Vagina (tissue), 2 donors: ENCODE results near the gene FAM162B. TPM values are rescaled to one million over a fixed set of nuclear protein-coding genes. Genes with fewer than 3 reads are reported as not detected.
"Not testable (repeated sequence)": the region's sequence is repeated elsewhere in the genome, so short reads cannot be mapped to it uniquely, and the experiment has no call there.

Source experiments
- DNase-seq, 2 donors: peaks; one replicate each; pipeline ENCODE4 v3.0.0-alpha.2; 2017; ENCODE audit errors: extremely low spot score in 2 of 2
- H3K27ac ChIP-seq: fragments of 200-600 bp; sonication (generic); one replicate; pipeline ENCODE4 v1.5.1; 2019
- H3K27me3 ChIP-seq: fragments of 200-600 bp; sonication (generic); one replicate; pipeline ENCODE4 v1.5.1; 2019
- H3K36me3 ChIP-seq, 2 donors: fragments of 200-600 bp; sonication (generic); one replicate each; pipeline ENCODE4 v1.5.1; 2017 to 2019
- H3K4me1 ChIP-seq: fragments of 200-600 bp; sonication (generic); one replicate; pipeline ENCODE4 v1.5.1; 2019
- H3K4me3 ChIP-seq, 2 donors: fragments of 200-600 bp; sonication (generic); 1 replicate in 1 of 2; 2 replicates in 1 of 2; pipeline ENCODE4 v1.5.1; 2016 to 2019
- H3K9me3 ChIP-seq: fragments of 200-600 bp; sonication (generic); one replicate; pipeline ENCODE4 v1.5.1; 2019
- POLR2A ChIP-seq, 2 donors: fragments of 450-650 bp; IDR thresholded peaks; one replicate each; pipeline ENCODE4 v1.6.1; 2017; ENCODE audit warnings: antibody characterized with exemption in 2 of 2, mild to moderate bottlenecking in 2 of 2, moderate library complexity in 2 of 2
- POLR2AphosphoS5 ChIP-seq, 2 donors: sonication (generic); formaldehyde crosslinking; IDR thresholded peaks; one replicate each; pipeline ENCODE4 v1.9.0; 2017; ENCODE audit warnings: antibody characterized with exemption in 2 of 2, mild to moderate bottlenecking in 2 of 2, low read depth in 1 of 2; ENCODE audit not compliant: insufficient read depth in 1 of 2
- intact Hi-C: fragments of 100-400 bp; cut with DNase I; formaldehyde crosslinking; loops from one replicate; pipeline ENCODE4 v1.15.1; 2023
- total RNA-seq: library from RNA; depleted of rRNA; stranded (reverse); fragments of >200 nt; gene quantifications from one replicate; pipeline ENCODE4 v1.2.3, GENCODE V29; 2016
- TF ChIP-seq, protein P1 (sequence below), 3 experiments: fragments of 450-650 bp in 2 of 3; fragments of 200-600 bp in 1 of 3; sonication (generic) in 1 of 3; IDR thresholded peaks; one replicate each; pipeline ENCODE4 v1.5.1; 2017 to 2019; ENCODE audit warnings: antibody characterized with exemption in 3 of 3, mild to moderate bottlenecking in 2 of 3, moderate library complexity in 2 of 3

FAM162B gene
- total RNA-seq, 1 donor from 2014 or later: 19.6 TPM

GRCh38 chr6:116762235-116762634 lies 3.3 kb downstream of the FAM162B start:
- Histone ChIP-seq H3K4me3 (no peak overlapping the region), H3K9me3 (no peaks in the 10 kb centered on the region), H3K36me3 (no peaks in the 10 kb centered on the region), H3K27ac (no peak overlapping the region), H3K27me3 (peaks cover 6% of the 10 kb centered on the region), H3K4me1 (peaks cover 16% of the 10 kb centered on the region)
- no peak for DNase-seq
- TF ChIP-seq POLR2A (IDR thresholded peaks at IDR 0.05) (no peak), POLR2AphosphoS5 (IDR thresholded peaks at IDR 0.05; ENCODE audit: insufficient read depth in 1 of 2, low read depth in 1 of 2) (no peak)
- TF ChIP-seq, protein P1, sequence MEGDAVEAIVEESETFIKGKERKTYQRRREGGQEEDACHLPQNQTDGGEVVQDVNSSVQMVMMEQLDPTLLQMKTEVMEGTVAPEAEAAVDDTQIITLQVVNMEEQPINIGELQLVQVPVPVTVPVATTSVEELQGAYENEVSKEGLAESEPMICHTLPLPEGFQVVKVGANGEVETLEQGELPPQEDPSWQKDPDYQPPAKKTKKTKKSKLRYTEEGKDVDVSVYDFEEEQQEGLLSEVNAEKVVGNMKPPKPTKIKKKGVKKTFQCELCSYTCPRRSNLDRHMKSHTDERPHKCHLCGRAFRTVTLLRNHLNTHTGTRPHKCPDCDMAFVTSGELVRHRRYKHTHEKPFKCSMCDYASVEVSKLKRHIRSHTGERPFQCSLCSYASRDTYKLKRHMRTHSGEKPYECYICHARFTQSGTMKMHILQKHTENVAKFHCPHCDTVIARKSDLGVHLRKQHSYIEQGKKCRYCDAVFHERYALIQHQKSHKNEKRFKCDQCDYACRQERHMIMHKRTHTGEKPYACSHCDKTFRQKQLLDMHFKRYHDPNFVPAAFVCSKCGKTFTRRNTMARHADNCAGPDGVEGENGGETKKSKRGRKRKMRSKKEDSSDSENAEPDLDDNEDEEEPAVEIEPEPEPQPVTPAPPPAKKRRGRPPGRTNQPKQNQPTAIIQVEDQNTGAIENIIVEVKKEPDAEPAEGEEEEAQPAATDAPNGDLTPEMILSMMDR (IDR thresholded peaks at IDR 0.05): no peak
- intact Hi-C loops: no loop called here

GRCh38 chr6:116761779-116762178 lies 3.7 kb downstream of the FAM162B start:
- intact Hi-C loops: no loop called here
- no peaks in the 10 kb centered on the region for H3K36me3 ChIP-seq
- H3K4me3 ChIP-seq: no peak overlapping the region
- DNase-seq: no peak
- peaks cover 6% of the 10 kb centered on the region for H3K27me3 ChIP-seq
- H3K4me1 ChIP-seq: peaks cover 16% of the 10 kb centered on the region
- no peak for TF ChIP-seq POLR2AphosphoS5 (IDR thresholded peaks at IDR 0.05; ENCODE audit: insufficient read depth in 1 of 2, low read depth in 1 of 2)
- TF ChIP-seq, protein P1 (IDR thresholded peaks at IDR 0.05): no peak
- TF ChIP-seq POLR2A (IDR thresholded peaks at IDR 0.05): no peak
- H3K27ac ChIP-seq: no peak overlapping the region
- no peaks in the 10 kb centered on the region for H3K9me3 ChIP-seq

DNA sequence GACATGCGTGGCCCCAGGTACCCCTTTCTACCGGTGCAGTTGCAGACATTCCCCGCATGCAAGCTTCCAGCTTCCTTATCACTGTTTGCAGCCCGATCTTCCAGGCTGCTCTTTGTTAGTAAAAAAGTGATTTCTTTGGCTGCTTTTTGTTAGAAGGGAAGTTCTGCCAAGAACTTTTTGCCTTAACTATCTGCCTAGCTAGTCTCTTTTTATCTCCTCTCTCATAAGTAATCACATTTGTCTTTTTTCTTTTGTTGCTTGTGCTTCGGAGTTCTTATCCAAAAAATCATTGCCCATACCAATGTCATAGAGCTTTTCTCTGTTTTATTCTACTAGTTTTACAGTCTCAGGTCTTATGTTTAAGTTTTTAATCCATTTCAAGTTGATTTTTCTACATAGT lies 20.3 kb downstream of the FAM162B start:
- H3K4me1 ChIP-seq: no peaks in the 10 kb centered on the region
- H3K9me3 ChIP-seq: no peaks in the 10 kb centered on the region
- no peaks in the 10 kb centered on the region for H3K36me3 ChIP-seq
- TF ChIP-seq, protein P1 (IDR thresholded peaks at IDR 0.05): no peak
- TF ChIP-seq POLR2AphosphoS5 (IDR thresholded peaks at IDR 0.05; ENCODE audit: insufficient read depth in 1 of 2, low read depth in 1 of 2) (no peak), POLR2A (IDR thresholded peaks at IDR 0.05) (no peak)
- H3K27me3 ChIP-seq: no peaks in the 10 kb centered on the region
- no peak overlapping the region for H3K27ac ChIP-seq
- intact Hi-C loops: no loop called here
- no peak for DNase-seq
- H3K4me3 ChIP-seq: no peak overlapping the region

- Histone ChIP-seq H3K4me3 (no peak overlapping the region), H3K27ac (no peak overlapping the region), H3K36me3 (no peaks in the 10 kb centered on the region), H3K9me3 (no peaks in the 10 kb centered on the region), H3K4me1 (no peaks in the 10 kb centered on the region), H3K27me3 (no peaks in the 10 kb centered on the region)
- TF ChIP-seq POLR2AphosphoS5 (IDR thresholded peaks at IDR 0.05; ENCODE audit: insufficient read depth in 1 of 2, low read depth in 1 of 2) (no peak), POLR2A (IDR thresholded peaks at IDR 0.05) (no peak)
- TF ChIP-seq, protein P1 (IDR thresholded peaks at IDR 0.05): no peak
- intact Hi-C loops: no loop called here
- no peak for DNase-seq
These were observed 23.9 kb downstream of the FAM162B start for GRCh38 chr6:116741571-116741970.

DNA sequence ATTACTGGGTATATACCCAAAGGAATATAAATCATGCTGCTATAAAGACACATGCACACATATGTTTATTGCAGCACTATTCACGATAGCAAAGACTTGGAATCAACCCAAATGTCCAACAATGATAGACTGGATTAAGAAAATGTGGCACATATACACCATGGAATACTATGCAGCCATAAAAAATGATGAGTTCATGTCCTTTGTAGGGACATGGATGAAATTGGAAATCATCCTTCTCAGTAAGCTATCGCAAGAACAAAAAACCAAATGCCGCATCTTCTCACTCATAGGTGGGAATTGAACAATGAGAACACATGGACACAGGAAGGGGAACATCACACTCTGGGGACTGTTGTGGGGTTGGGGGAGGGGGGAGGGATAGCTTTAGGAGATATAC lies 25.0 kb downstream of the FAM162B start:
- H3K27ac ChIP-seq, H3K36me3 ChIP-seq, H3K4me3 ChIP-seq, H3K4me1 ChIP-seq, DNase-seq, H3K27me3 ChIP-seq, H3K9me3 ChIP-seq, intact Hi-C loops: not testable (repeated sequence)

DNA sequence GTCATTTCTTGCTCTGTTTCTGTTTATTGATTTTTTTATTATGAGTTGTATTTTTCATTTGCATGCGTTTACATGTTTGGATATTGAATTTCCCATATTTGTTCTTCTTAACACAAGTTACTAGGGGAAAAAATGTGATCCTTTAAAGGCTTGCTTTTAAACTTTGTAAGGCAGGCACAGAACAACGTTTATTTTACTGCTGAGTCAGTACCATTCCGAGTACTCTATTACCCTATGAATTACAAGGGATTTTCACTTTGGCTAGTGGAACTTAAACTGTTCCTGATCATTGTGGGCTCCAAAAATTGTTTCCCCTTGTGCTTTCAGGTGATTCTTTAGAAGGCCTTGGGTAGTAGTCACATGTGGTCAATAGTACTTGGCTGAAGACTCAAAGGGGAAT lies 28.5 kb downstream of the FAM162B start:
- H3K27ac ChIP-seq: no peak overlapping the region
- DNase-seq: no peak
- H3K27me3 ChIP-seq: no peaks in the 10 kb centered on the region
- no peak overlapping the region for H3K4me3 ChIP-seq
- no peaks in the 10 kb centered on the region for H3K9me3 ChIP-seq
- peaks cover 0 to 18% of the 10 kb centered on the region in 2 donors for H3K36me3 ChIP-seq
- intact Hi-C loops: no loop called here
- TF ChIP-seq POLR2A (IDR thresholded peaks at IDR 0.05): no peak
- TF ChIP-seq, protein P1 (IDR thresholded peaks at IDR 0.05): no peak
- TF ChIP-seq POLR2AphosphoS5 (IDR thresholded peaks at IDR 0.05; ENCODE audit: insufficient read depth in 1 of 2, low read depth in 1 of 2): no peak
- no peaks in the 10 kb centered on the region for H3K4me1 ChIP-seq
